ENCODE results near the gene AHR.
"Not testable (repeated sequence)": the region's sequence is repeated elsewhere in the genome, so short reads cannot be mapped to it uniquely, and the experiment has no call there.

AHR gene

GRCh38 chr7:17348932-17349331 is 50.5 kb downstream of the AHR start:
- Mint-ChIP-seq H3K9me3 (peaks cover 13% of the 10 kb centered on the region), H3K36me3 (peaks cover 28% of the 10 kb centered on the region)
- not testable (repeated sequence) for H3K27ac Mint-ChIP-seq, H3K27me3 Mint-ChIP-seq, H3K4me1 Mint-ChIP-seq, H3K4me3 Mint-ChIP-seq

- peaks cover 31% of the 10 kb centered on the region for H3K36me3 Mint-ChIP-seq
- H3K9me3 Mint-ChIP-seq, result peaks cover 18% of the 10 kb centered on the region
- H3K4me3 Mint-ChIP-seq, result peak overlapping the region; percentile 11
- not testable (repeated sequence) for H3K4me1 Mint-ChIP-seq, H3K27me3 Mint-ChIP-seq, H3K27ac Mint-ChIP-seq
These were observed 51.9 kb downstream of the AHR start for GRCh38 chr7:17350321-17350720.

- H3K4me1 Mint-ChIP-seq, H3K27ac Mint-ChIP-seq, H3K4me3 Mint-ChIP-seq, H3K27me3 Mint-ChIP-seq: not testable (repeated sequence)
- peaks cover 18% of the 10 kb centered on the region for H3K9me3 Mint-ChIP-seq
- peaks cover 30% of the 10 kb centered on the region for H3K36me3 Mint-ChIP-seq
These were observed 55.4 kb downstream of the AHR start for GRCh38 chr7:17353650-17354419.

- peaks cover 31% of the 10 kb centered on the region for H3K36me3 Mint-ChIP-seq
These were observed 56.0 kb downstream of the AHR start for GRCh38 chr7:17354473-17354872.

GRCh38 chr7:17355050-17355449 is 56.6 kb downstream of the AHR start:
- Mint-ChIP-seq H3K27me3 (no peaks in the 10 kb centered on the region), H3K36me3 (peaks cover 25% of the 10 kb centered on the region), H3K4me3 (no peak overlapping the region), H3K4me1 (no peaks in the 10 kb centered on the region), H3K9me3 (peaks cover 18% of the 10 kb centered on the region), H3K27ac (peak overlapping the region; percentile 15)

More at GRCh38 chr7:17354473-17354872, 56.0 kb downstream of the AHR start:
- Mint-ChIP-seq H3K27ac (peak overlapping the region; percentile 15), H3K4me1 (no peaks in the 10 kb centered on the region), H3K27me3 (no peaks in the 10 kb centered on the region), H3K9me3 (peaks cover 18% of the 10 kb centered on the region), H3K4me3 (no peak overlapping the region)

GRCh38 chr7:17357952-17358351 is 59.5 kb downstream of the AHR start:
- Mint-ChIP-seq H3K27me3 (no peaks in the 10 kb centered on the region), H3K9me3 (peaks cover 5% of the 10 kb centered on the region), H3K27ac (no peak overlapping the region), H3K4me1 (no peaks in the 10 kb centered on the region), H3K36me3 (peaks cover 9% of the 10 kb centered on the region), H3K4me3 (no peak overlapping the region)

- Mint-ChIP-seq H3K9me3 (peaks cover 5% of the 10 kb centered on the region), H3K27me3 (no peaks in the 10 kb centered on the region), H3K27ac (no peak overlapping the region), H3K36me3 (peaks cover 8% of the 10 kb centered on the region), H3K4me3 (no peak overlapping the region), H3K4me1 (no peaks in the 10 kb centered on the region)
These were observed 61.2 kb downstream of the AHR start for GRCh38 chr7:17359610-17360009.

- H3K27ac Mint-ChIP-seq, result no peak overlapping the region
- peaks cover 5% of the 10 kb centered on the region for H3K36me3 Mint-ChIP-seq
- H3K4me1 Mint-ChIP-seq, result peaks cover 4% of the 10 kb centered on the region
- no peaks in the 10 kb centered on the region for H3K9me3 Mint-ChIP-seq
- no peaks in the 10 kb centered on the region for H3K27me3 Mint-ChIP-seq
- H3K4me3 Mint-ChIP-seq, result no peak overlapping the region
These were observed 64.1 kb downstream of the AHR start for GRCh38 chr7:17362439-17363105.

GRCh38 chr7:17364671-17365070 is 66.2 kb downstream of the AHR start:
- no peak overlapping the region for H3K4me3 Mint-ChIP-seq
- H3K27ac Mint-ChIP-seq, result no peak overlapping the region
- no peaks in the 10 kb centered on the region for H3K36me3 Mint-ChIP-seq
- H3K9me3 Mint-ChIP-seq, result no peaks in the 10 kb centered on the region
- H3K27me3 Mint-ChIP-seq, result no peaks in the 10 kb centered on the region
- peaks cover 4% of the 10 kb centered on the region for H3K4me1 Mint-ChIP-seq

GRCh38 chr7:17365775-17366174 is 67.3 kb downstream of the AHR start:
- peaks cover 4% of the 10 kb centered on the region for H3K4me1 Mint-ChIP-seq
- no peaks in the 10 kb centered on the region for H3K9me3 Mint-ChIP-seq
- no peaks in the 10 kb centered on the region for H3K36me3 Mint-ChIP-seq
- no peak overlapping the region for H3K27ac Mint-ChIP-seq
- H3K4me3 Mint-ChIP-seq, result no peak overlapping the region
- no peaks in the 10 kb centered on the region for H3K27me3 Mint-ChIP-seq

- Mint-ChIP-seq H3K4me1 (peaks cover 4% of the 10 kb centered on the region), H3K9me3 (no peaks in the 10 kb centered on the region), H3K27ac (no peak overlapping the region), H3K36me3 (no peaks in the 10 kb centered on the region), H3K4me3 (no peak overlapping the region), H3K27me3 (no peaks in the 10 kb centered on the region)
These were observed 69.0 kb downstream of the AHR start for GRCh38 chr7:17367502-17367901.

GRCh38 chr7:17368856-17369524 is 70.5 kb downstream of the AHR start:
- Mint-ChIP-seq H3K27ac (no peak overlapping the region), H3K27me3 (no peaks in the 10 kb centered on the region), H3K4me1 (peaks cover 4% of the 10 kb centered on the region), H3K9me3 (no peaks in the 10 kb centered on the region), H3K4me3 (no peak overlapping the region), H3K36me3 (no peaks in the 10 kb centered on the region)

GRCh38 chr7:17369691-17370426 is 71.4 kb downstream of the AHR start:
- peaks cover 4% of the 10 kb centered on the region for H3K4me1 Mint-ChIP-seq
- no peak overlapping the region for H3K27ac Mint-ChIP-seq
- H3K36me3 Mint-ChIP-seq, result no peaks in the 10 kb centered on the region
- no peak overlapping the region for H3K4me3 Mint-ChIP-seq
- H3K9me3 Mint-ChIP-seq, result no peaks in the 10 kb centered on the region
- no peaks in the 10 kb centered on the region for H3K27me3 Mint-ChIP-seq

GRCh38 chr7:17370901-17371585 is 72.6 kb downstream of the AHR start:
- no peaks in the 10 kb centered on the region for H3K36me3 Mint-ChIP-seq
- no peak overlapping the region for H3K4me3 Mint-ChIP-seq
- no peaks in the 10 kb centered on the region for H3K4me1 Mint-ChIP-seq
- H3K9me3 Mint-ChIP-seq, result no peaks in the 10 kb centered on the region
- no peaks in the 10 kb centered on the region for H3K27me3 Mint-ChIP-seq
- H3K27ac Mint-ChIP-seq, result no peak overlapping the region

All from activated naive CD4-positive, alpha-beta T cell treated with anti-CD3 and anti-CD28 coated beads, Interleukin-2, amount 50 U/mL, for 24 hours (primary cell).